Sigmoid colon (tissue), 4 donors: ENCODE data around the gene AIPL1.

Source experiments
- EP300 ChIP-seq, 4 donors: sonication (generic); formaldehyde crosslinking; IDR thresholded peaks; one replicate each; pipeline ENCODE4 v1.6.1; 2017; ENCODE audit warnings: antibody characterized with exemption in 4 of 4
- POLR2A ChIP-seq, 2 donors: fragments of 450-650 bp; IDR thresholded peaks; one replicate each; pipeline ENCODE4 v1.6.1; 2016; ENCODE audit warnings: antibody characterized with exemption in 2 of 2, mild to moderate bottlenecking in 2 of 2, moderate library complexity in 2 of 2
- POLR2AphosphoS5 ChIP-seq, 4 donors: sonication (generic); formaldehyde crosslinking; IDR thresholded peaks; one replicate each; pipeline ENCODE4 v1.6.1; 2017; ENCODE audit warnings: antibody characterized with exemption in 4 of 4
- TF ChIP-seq, protein P1 (sequence below), 4 experiments: fragments of 450-650 bp in 3 of 4; fragments of 200-600 bp in 1 of 4; IDR thresholded peaks; one replicate each; pipeline ENCODE4 v1.5.1; 2016 to 2019; ENCODE audit warnings: antibody characterized with exemption in 4 of 4, mild to moderate bottlenecking in 3 of 4, moderate library complexity in 2 of 4

DNA sequence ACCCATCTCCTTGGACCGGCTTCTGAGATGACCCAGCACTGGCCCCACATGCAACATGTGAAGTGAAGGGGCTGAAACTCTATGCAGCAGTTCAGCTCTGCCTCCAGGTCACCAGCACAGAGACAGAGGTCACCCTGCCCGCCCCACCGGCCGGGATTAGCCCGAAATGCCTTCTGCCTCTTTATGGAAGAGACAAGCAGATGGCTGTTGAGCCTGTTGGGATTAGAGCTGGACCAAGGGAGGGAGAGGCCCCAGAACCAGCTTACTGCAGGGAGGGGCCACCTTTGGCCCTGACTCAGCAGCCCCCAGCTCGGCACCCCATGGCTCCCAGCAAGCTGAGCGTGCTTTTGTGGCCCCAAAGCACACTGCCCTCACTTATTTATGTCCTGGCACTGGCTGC is 5.7 kb downstream of the AIPL1 start:
- TF ChIP-seq, protein P1, sequence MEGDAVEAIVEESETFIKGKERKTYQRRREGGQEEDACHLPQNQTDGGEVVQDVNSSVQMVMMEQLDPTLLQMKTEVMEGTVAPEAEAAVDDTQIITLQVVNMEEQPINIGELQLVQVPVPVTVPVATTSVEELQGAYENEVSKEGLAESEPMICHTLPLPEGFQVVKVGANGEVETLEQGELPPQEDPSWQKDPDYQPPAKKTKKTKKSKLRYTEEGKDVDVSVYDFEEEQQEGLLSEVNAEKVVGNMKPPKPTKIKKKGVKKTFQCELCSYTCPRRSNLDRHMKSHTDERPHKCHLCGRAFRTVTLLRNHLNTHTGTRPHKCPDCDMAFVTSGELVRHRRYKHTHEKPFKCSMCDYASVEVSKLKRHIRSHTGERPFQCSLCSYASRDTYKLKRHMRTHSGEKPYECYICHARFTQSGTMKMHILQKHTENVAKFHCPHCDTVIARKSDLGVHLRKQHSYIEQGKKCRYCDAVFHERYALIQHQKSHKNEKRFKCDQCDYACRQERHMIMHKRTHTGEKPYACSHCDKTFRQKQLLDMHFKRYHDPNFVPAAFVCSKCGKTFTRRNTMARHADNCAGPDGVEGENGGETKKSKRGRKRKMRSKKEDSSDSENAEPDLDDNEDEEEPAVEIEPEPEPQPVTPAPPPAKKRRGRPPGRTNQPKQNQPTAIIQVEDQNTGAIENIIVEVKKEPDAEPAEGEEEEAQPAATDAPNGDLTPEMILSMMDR (IDR thresholded peaks at IDR 0.05) = no peak
- TF ChIP-seq POLR2A (IDR thresholded peaks at IDR 0.05) = no peak
- TF ChIP-seq POLR2AphosphoS5 (IDR thresholded peaks at IDR 0.05) = no peak
- TF ChIP-seq EP300 (IDR thresholded peaks at IDR 0.05) = no peak
